Stomach (tissue), 9 donors: ENCODE results near the gene FBXO4. TPM values are rescaled to one million over a fixed set of nuclear protein-coding genes. Genes with fewer than 3 reads are reported as not detected.

Experiments used
- DNase-seq, 2 donors: peaks; one replicate each; pipeline versions ENCODE4 v3.0.0 to v3.0.0-alpha.2; 2013 to 2019
- H3K27ac ChIP-seq, 5 donors: fragments of 200-600 bp in 4 of 5; sonication (generic) in 4 of 5; one replicate each; pipeline ENCODE4 v1.5.1; 2013 to 2019; ENCODE audit warnings: mild to moderate bottlenecking in 1 of 5, moderate library complexity in 1 of 5
- H3K27me3 ChIP-seq, 3 donors: fragments of 200-600 bp; sonication (generic); one replicate each; pipeline ENCODE4 v1.5.1; 2017 to 2019; ENCODE audit warnings: mixed run types in 1 of 3
- H3K36me3 ChIP-seq, 4 donors: fragments of 200-600 bp; sonication (generic); 1 replicate in 3 of 4; 2 replicates in 1 of 4; pipeline ENCODE4 v1.5.1; 2016 to 2019
- H3K4me1 ChIP-seq, 4 donors: fragments of 200-600 bp; sonication (generic); one replicate each; pipeline ENCODE4 v1.5.1; 2016 to 2019
- H3K4me3 ChIP-seq, 4 donors: fragments of 200-600 bp; sonication (generic) in 3 of 4; one replicate each; pipeline ENCODE4 v1.5.1; 2016 to 2019; ENCODE audit warnings: mild to moderate bottlenecking in 1 of 4
- H3K9me3 ChIP-seq, 4 donors: fragments of 200-600 bp; sonication (generic); one replicate each; pipeline ENCODE4 v1.5.1; 2016 to 2019
- EP300 ChIP-seq: sonication (generic); formaldehyde crosslinking; IDR thresholded peaks from one replicate; pipeline ENCODE4 v1.6.1; 2017; ENCODE audit warnings: antibody characterized with exemption
- POLR2A ChIP-seq, 4 donors: fragments of 450-650 bp; IDR thresholded peaks; one replicate each; pipeline ENCODE4 v1.6.1; 2016; ENCODE audit warnings: antibody characterized with exemption in 4 of 4, control low read depth in 2 of 4, mild to moderate bottlenecking in 1 of 4, moderate library complexity in 1 of 4
- POLR2AphosphoS5 ChIP-seq, 3 donors: sonication (generic); formaldehyde crosslinking; IDR thresholded peaks; one replicate each; pipeline ENCODE4 v1.6.1; 2016; ENCODE audit warnings: antibody characterized with exemption in 3 of 3
- WGBS, 5 donors: extraction: QIAGEN DNeasy Blood & Tissue Kit in 3 of 5; methylation state at CpG; one replicate each; pipeline versions ENCODE4 v1.1.5 to v1.1.7; 2013 to 2018; 5-methylcytosine and 5-hydroxymethylcytosine counted together
- intact Hi-C: fragments of 100-400 bp; cut with DNase I; formaldehyde crosslinking; loops from one replicate; pipeline ENCODE4 v1.15.1; 2023; ENCODE audit warnings: low total_unique reads
- polyA plus RNA-seq, 3 donors: library from polyadenylated mRNA; stranded (reverse); fragments of 200-250 nt; gene quantifications; one replicate each; pipeline ENCODE4 v1.2.3, GENCODE V29; 2013
- total RNA-seq, 5 donors: library from RNA; depleted of rRNA; stranded (reverse); fragments of >200 nt; gene quantifications; one replicate each; pipeline versions ENCODE4 v1.1.0 to v1.2.3, GENCODE V29; 2014 to 2016
- TF ChIP-seq, protein P1 (sequence below), 7 experiments: fragments of 450-650 bp in 4 of 7; fragments of 200-600 bp in 3 of 7; sonication (generic) in 3 of 7; IDR thresholded peaks; one replicate each; pipeline ENCODE4 v1.5.1; 2016 to 2019; ENCODE audit warnings: antibody characterized with exemption in 7 of 7, control low read depth in 2 of 7, mild to moderate bottlenecking in 1 of 7
- donor health status: healthy with polysubstance abuse.
- donor health status: Bipolar disorder and iron deficiency.
- donor health status: healthy.

FBXO4 gene
- total and polyA plus RNA-seq, 8 donors, result 9.2 to 35.2 (median 16.8) TPM; not detected in 2

GRCh38 chr5:41960481-41960880, 35.4 kb downstream of the FBXO4 start:
- H3K36me3 ChIP-seq, result no peaks in the 10 kb centered on the region
- intact Hi-C loops, result no loop called here
- H3K4me3 ChIP-seq, result no peak overlapping the region
- DNase-seq, result no peak
- no peak overlapping the region for H3K27ac ChIP-seq
- no peaks in the 10 kb centered on the region for H3K4me1 ChIP-seq
- peaks cover 0 to 36% (median 19%) of the 10 kb centered on the region in 4 donors for H3K9me3 ChIP-seq
- no peaks in the 10 kb centered on the region for H3K27me3 ChIP-seq
- TF ChIP-seq EP300 (no peak), POLR2AphosphoS5 (IDR thresholded peaks at IDR 0.05) (no peak), POLR2A (IDR thresholded peaks at IDR 0.05) (no peak)
- TF ChIP-seq, protein P1, sequence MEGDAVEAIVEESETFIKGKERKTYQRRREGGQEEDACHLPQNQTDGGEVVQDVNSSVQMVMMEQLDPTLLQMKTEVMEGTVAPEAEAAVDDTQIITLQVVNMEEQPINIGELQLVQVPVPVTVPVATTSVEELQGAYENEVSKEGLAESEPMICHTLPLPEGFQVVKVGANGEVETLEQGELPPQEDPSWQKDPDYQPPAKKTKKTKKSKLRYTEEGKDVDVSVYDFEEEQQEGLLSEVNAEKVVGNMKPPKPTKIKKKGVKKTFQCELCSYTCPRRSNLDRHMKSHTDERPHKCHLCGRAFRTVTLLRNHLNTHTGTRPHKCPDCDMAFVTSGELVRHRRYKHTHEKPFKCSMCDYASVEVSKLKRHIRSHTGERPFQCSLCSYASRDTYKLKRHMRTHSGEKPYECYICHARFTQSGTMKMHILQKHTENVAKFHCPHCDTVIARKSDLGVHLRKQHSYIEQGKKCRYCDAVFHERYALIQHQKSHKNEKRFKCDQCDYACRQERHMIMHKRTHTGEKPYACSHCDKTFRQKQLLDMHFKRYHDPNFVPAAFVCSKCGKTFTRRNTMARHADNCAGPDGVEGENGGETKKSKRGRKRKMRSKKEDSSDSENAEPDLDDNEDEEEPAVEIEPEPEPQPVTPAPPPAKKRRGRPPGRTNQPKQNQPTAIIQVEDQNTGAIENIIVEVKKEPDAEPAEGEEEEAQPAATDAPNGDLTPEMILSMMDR (IDR thresholded peaks at IDR 0.05), result no peak

DNA sequence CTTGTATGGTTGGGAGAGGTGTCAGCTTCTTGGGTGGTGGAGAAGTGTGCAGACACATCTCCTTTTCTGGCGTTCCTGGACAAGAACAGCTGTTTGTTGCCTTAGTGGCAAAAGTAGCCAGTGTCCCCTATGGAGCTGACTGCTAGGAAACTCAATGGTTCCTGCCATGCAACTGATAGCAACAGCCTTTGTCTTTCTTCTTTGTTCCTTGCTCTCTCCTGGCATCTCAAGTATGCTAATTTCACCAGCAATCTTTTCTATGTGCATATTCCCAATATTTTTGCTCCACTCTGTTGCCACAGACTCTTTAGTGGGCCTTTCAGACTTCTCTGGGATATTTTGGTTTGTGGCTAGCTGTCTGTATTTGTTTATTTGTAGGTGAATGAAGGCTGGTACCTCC, 36.7 kb downstream of the FBXO4 start:
- Histone ChIP-seq H3K4me1 (no peaks in the 10 kb centered on the region), H3K27ac (no peak overlapping the region), H3K27me3 (no peaks in the 10 kb centered on the region), H3K9me3 (peaks cover 0 to 33% (median 18%) of the 10 kb centered on the region in 4 donors), H3K4me3 (no peak overlapping the region), H3K36me3 (no peaks in the 10 kb centered on the region)
- TF ChIP-seq, protein P1 (IDR thresholded peaks at IDR 0.05), result no peak
- TF ChIP-seq POLR2AphosphoS5 (IDR thresholded peaks at IDR 0.05) (no peak), EP300 (no peak), POLR2A (IDR thresholded peaks at IDR 0.05) (no peak)
- intact Hi-C loops, result no loop called here
- no peak for DNase-seq
- 75 to 88% (median 79%) methylated on average over 1 of the region's 1 CpG for WGBS, 5 donors

DNA sequence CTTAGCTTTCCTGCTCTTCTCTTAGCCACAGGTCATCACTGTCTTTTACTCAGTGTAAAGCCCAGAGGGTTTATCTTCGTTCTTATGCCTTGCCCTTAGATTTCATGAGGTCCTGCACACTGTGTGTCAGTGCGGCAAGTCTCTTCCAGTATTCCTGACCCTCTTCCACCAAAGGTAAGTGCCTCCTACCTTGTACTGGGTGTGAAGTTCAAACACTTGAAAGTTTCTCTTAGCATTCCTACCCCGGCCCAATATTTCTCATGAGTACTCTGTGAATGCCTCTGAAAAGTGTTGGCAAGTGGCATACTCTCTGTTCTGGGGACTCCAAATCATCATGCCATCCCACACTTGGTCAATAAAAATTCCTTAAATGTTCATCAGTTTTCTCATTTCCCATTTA, 37.4 kb downstream of the FBXO4 start:
- Histone ChIP-seq H3K36me3 (no peaks in the 10 kb centered on the region), H3K9me3 (peaks cover 0 to 27% (median 17%) of the 10 kb centered on the region in 4 donors), H3K27me3 (no peaks in the 10 kb centered on the region), H3K27ac (no peak overlapping the region), H3K4me1 (no peaks in the 10 kb centered on the region), H3K4me3 (no peak overlapping the region)
- DNase-seq, result no peak
- TF ChIP-seq EP300 (no peak), POLR2AphosphoS5 (IDR thresholded peaks at IDR 0.05) (no peak), POLR2A (IDR thresholded peaks at IDR 0.05) (no peak)
- TF ChIP-seq, protein P1 (IDR thresholded peaks at IDR 0.05), result no peak
- WGBS, 5 donors, result 72 to 88% (median 86%) methylated on average over 3 of the region's 3 CpGs
- intact Hi-C loops, result no loop called here

DNA sequence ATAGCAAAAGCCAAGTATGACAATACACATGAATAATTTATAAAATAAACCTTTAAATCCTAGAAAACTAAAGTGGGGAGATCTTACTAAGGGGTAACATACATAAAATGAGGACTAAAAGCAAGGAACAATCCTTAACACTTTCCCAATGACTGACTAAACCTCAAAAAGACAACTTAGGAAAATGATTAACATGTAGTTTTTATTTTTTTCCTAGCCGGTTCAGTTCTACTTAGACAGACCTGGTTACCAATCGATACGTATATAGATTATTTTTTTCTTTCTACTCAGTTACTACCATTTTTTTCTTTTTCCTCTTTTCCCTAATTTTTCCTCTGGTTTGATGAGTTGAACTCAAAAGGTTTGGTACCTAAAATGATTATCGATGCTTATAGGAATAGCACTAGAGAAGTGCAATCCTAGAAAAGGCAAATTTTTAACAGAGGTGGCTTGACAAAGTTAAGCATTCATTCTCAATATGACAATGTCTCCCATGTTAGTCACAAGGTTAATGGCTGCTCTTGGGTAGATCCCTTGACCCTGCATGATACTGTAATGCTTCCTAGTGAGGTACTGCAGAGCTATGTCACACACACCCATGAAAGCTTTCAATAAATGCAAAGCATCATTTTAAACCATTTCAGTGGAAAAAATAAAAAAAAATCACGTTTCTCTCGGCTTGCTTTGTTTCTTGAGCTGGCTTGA, 41.5 kb downstream of the FBXO4 start:
- no peak for DNase-seq
- no peak for TF ChIP-seq POLR2AphosphoS5 (IDR thresholded peaks at IDR 0.05)
- TF ChIP-seq EP300, result no peak
- no peak for TF ChIP-seq POLR2A (IDR thresholded peaks at IDR 0.05)
- TF ChIP-seq, protein P1 (IDR thresholded peaks at IDR 0.05), result no peak
- Histone ChIP-seq H3K27ac (no peak overlapping the region), H3K36me3 (no peaks in the 10 kb centered on the region), H3K4me3 (no peak overlapping the region), H3K27me3 (no peaks in the 10 kb centered on the region), H3K9me3 (peaks cover 0 to 17% (median 6%) of the 10 kb centered on the region in 4 donors), H3K4me1 (no peaks in the 10 kb centered on the region)
- WGBS, 5 donors, result 79 to 85% (median 82%) methylated on average over 6 of the region's 6 CpGs
- intact Hi-C loops, result no loop called here
